Nephron progenitor cell (in vitro differentiated cells): Measurements from ENCODE around the gene FAM53B.

ENCODE experiments used
- DNase-seq: peaks from one replicate; pipeline ENCODE4 v3.0.0; 2021
- H3K27ac Mint-ChIP-seq: 2 replicates; pipeline ENCODE4 v1.8.0; 2021; ENCODE audit warnings: mild to moderate bottlenecking, moderate library complexity, mixed read lengths
- H3K27me3 Mint-ChIP-seq: 2 replicates; pipeline ENCODE4 v1.8.0; 2021; ENCODE audit warnings: mild to moderate bottlenecking, low read depth, mixed read lengths; ENCODE audit not compliant: poor library complexity
- H3K36me3 Mint-ChIP-seq: 2 replicates; pipeline ENCODE4 v1.8.0; 2021; ENCODE audit warnings: low read depth, mixed read lengths
- H3K4me1 Mint-ChIP-seq: 2 replicates; pipeline ENCODE4 v1.8.0; 2021; ENCODE audit warnings: mixed read lengths
- H3K4me3 Mint-ChIP-seq: 2 replicates; pipeline ENCODE4 v1.8.0; 2021; ENCODE audit warnings: mild to moderate bottlenecking, moderate library complexity, mixed read lengths
- H3K9me3 Mint-ChIP-seq: 2 replicates; pipeline ENCODE4 v1.8.0; 2021; ENCODE audit warnings: mild to moderate bottlenecking, moderate library complexity, mixed read lengths
- TF ChIP-seq, protein P1 (sequence below): fragments of 200-600 bp; sonication (generic); IDR thresholded peaks from 2 replicates; pipeline ENCODE4 v1.5.0; 2021; ENCODE audit warnings: antibody characterized with exemption

FAM53B gene

GRCh38 chr10:124706462-124707143 lies 37.6 kb downstream of the FAM53B start:
- no peaks in the 10 kb centered on the region for H3K27me3 Mint-ChIP-seq
- no peak for DNase-seq
- TF ChIP-seq, protein P1, sequence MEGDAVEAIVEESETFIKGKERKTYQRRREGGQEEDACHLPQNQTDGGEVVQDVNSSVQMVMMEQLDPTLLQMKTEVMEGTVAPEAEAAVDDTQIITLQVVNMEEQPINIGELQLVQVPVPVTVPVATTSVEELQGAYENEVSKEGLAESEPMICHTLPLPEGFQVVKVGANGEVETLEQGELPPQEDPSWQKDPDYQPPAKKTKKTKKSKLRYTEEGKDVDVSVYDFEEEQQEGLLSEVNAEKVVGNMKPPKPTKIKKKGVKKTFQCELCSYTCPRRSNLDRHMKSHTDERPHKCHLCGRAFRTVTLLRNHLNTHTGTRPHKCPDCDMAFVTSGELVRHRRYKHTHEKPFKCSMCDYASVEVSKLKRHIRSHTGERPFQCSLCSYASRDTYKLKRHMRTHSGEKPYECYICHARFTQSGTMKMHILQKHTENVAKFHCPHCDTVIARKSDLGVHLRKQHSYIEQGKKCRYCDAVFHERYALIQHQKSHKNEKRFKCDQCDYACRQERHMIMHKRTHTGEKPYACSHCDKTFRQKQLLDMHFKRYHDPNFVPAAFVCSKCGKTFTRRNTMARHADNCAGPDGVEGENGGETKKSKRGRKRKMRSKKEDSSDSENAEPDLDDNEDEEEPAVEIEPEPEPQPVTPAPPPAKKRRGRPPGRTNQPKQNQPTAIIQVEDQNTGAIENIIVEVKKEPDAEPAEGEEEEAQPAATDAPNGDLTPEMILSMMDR, result no peak
- H3K9me3 Mint-ChIP-seq, result no peaks in the 10 kb centered on the region
- H3K4me3 Mint-ChIP-seq, result no peak overlapping the region
- H3K27ac Mint-ChIP-seq, result peak overlapping the region; percentile 66
- peaks cover 24% of the 10 kb centered on the region for H3K36me3 Mint-ChIP-seq
- H3K4me1 Mint-ChIP-seq, result peaks cover 89% of the 10 kb centered on the region

- Mint-ChIP-seq H3K4me1 (peaks cover 91% of the 10 kb centered on the region), H3K27me3 (no peaks in the 10 kb centered on the region), H3K36me3 (peaks cover 24% of the 10 kb centered on the region), H3K9me3 (no peaks in the 10 kb centered on the region), H3K27ac (peak overlapping the region; percentile 66), H3K4me3 (no peak overlapping the region)
- TF ChIP-seq, protein P1, result no peak
- DNase-seq, result no peak
Observed at GRCh38 chr10:124705817-124706461, 38.2 kb downstream of the FAM53B start.

DNA sequence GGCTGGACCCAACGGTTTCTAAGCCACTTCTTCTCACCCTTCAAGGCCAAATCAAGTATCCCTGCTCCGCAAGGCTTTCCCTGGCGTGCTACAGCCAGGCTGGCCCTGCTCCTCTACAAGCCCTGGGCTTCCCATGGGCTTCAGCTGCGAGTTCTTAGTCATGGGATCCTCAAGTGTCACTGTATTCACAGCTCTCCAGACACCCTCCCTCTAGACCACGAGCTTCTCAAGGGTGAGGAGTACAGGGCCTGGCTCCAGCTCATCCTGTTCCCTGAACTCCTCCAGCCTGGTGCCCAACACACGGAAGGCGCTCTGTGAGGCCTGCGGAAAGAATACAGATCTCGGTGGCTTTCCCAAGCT lies 38.8 kb downstream of the FAM53B start:
- Mint-ChIP-seq H3K36me3 (peaks cover 24% of the 10 kb centered on the region), H3K27ac (no peak overlapping the region), H3K4me3 (no peak overlapping the region), H3K27me3 (no peaks in the 10 kb centered on the region), H3K9me3 (no peaks in the 10 kb centered on the region), H3K4me1 (peaks cover 91% of the 10 kb centered on the region)
- no peak for DNase-seq
- TF ChIP-seq, protein P1, result no peak

- no peak overlapping the region for H3K4me3 Mint-ChIP-seq
- no peaks in the 10 kb centered on the region for H3K9me3 Mint-ChIP-seq
- H3K4me1 Mint-ChIP-seq, result peaks cover 91% of the 10 kb centered on the region
- no peak overlapping the region for H3K27ac Mint-ChIP-seq
- TF ChIP-seq, protein P1, result no peak
- no peak for DNase-seq
- no peaks in the 10 kb centered on the region for H3K27me3 Mint-ChIP-seq
- H3K36me3 Mint-ChIP-seq, result peaks cover 24% of the 10 kb centered on the region
Observed at GRCh38 chr10:124704428-124705380, 39.5 kb downstream of the FAM53B start.

DNA sequence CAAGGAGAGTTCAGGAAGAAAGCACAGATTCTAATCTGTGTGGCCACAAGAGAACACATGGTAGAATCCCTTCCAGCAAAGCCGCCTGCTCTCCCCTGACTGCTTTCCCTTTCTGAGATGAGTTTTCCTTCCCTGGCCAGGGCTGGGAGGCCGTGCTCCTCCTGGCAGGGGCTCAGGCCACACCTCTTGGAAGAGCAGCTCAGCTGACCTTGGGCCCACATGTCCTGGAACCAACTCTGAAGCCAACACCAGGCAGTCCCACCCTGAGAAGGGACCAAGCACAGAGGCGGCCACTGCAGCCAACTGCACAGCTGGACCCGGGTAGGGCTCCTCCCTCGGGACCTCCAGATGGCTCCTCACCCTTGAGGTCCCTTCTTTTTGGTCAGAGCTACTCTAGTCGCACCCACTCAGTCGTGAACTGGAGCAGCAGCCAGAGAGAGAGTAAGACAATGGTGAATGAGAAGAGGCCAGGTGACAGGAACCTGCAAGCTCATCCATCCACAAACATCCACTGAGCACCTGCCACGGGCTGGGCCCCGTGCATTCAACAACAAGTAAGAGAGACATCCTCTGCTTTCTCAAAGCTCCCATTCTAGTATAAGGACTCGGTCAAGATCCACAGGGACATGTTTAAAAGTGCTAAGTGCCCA lies 40.3 kb downstream of the FAM53B start:
- Mint-ChIP-seq H3K36me3 (peaks cover 24% of the 10 kb centered on the region), H3K9me3 (no peaks in the 10 kb centered on the region), H3K27ac (peak overlapping the region; percentile 89), H3K4me3 (no peak overlapping the region), H3K4me1 (peaks cover 88% of the 10 kb centered on the region), H3K27me3 (peaks cover under 1% of the 10 kb centered on the region)
- TF ChIP-seq, protein P1, result no peak
- DNase-seq, result no peak
